GM19240 (cell line): Measurements from ENCODE around the gene CHRNA4.
"Not testable (repeated sequence)": the region's sequence is repeated elsewhere in the genome, so short reads cannot be mapped to it uniquely, and the experiment has no call there.

Source experiments
- DNase-seq: peaks from one replicate; pipeline ENCODE4 v3.0.0; 2011; ENCODE audit warnings: low spot score; ENCODE audit not compliant: insufficient read length

Gene CHRNA4

GRCh38 chr20:63335060-63335459 is 26.1 kb downstream of the CHRNA4 start:
- DNase-seq: not testable (repeated sequence)

GRCh38 chr20:63334356-63334755 is 26.8 kb downstream of the CHRNA4 start:
- DNase-seq: no peak

- DNase-seq: no peak
Measured at GRCh38 chr20:63333241-63333836, 27.8 kb downstream of the CHRNA4 start.

- no peak for DNase-seq
Measured at GRCh38 chr20:63332488-63333240, 28.5 kb downstream of the CHRNA4 start.

- no peak for DNase-seq
Measured at GRCh38 chr20:63331741-63332400, 29.3 kb downstream of the CHRNA4 start.

GRCh38 chr20:63330940-63331339 is 30.2 kb downstream of the CHRNA4 start:
- DNase-seq: no peak

- DNase-seq: no peak
Measured at GRCh38 chr20:63330084-63330760, 30.9 kb downstream of the CHRNA4 start.

- no peak for DNase-seq
Measured at GRCh38 chr20:63329331-63330083, 31.6 kb downstream of the CHRNA4 start.

- no peak for DNase-seq
Measured at GRCh38 chr20:63328718-63329275, 32.4 kb downstream of the CHRNA4 start.

GRCh38 chr20:63328026-63328700 is 33.0 kb downstream of the CHRNA4 start:
- DNase-seq: no peak

- DNase-seq: no peak
Measured at GRCh38 chr20:63327231-63327745, 33.9 kb downstream of the CHRNA4 start.

- peak; percentile 34 for DNase-seq
Measured at GRCh38 chr20:63326314-63327230, 34.6 kb downstream of the CHRNA4 start.

GRCh38 chr20:63325554-63326313 is 35.4 kb downstream of the CHRNA4 start:
- no peak for DNase-seq

- DNase-seq: no peak
Measured at GRCh38 chr20:63325021-63325471, 36.1 kb downstream of the CHRNA4 start.

- DNase-seq: no peak
Measured at GRCh38 chr20:63323357-63323981, 37.7 kb downstream of the CHRNA4 start.

GRCh38 chr20:63322933-63323273 is 38.2 kb downstream of the CHRNA4 start:
- DNase-seq: no peak

GRCh38 chr20:63322146-63322932 is 38.8 kb downstream of the CHRNA4 start:
- no peak for DNase-seq
